GM13977 (cell line): ENCODE data around the gene ARID5B.

Experiments
- DNase-seq: peaks from one replicate; pipeline ENCODE4 v3.0.0; 2012; ENCODE audit warnings: low spot score
- CTCF ChIP-seq: IDR thresholded peaks from 2 replicates; pipeline ENCODE4 v1.5.1; 2012; ENCODE audit warnings: mild to moderate bottlenecking, control low read depth; ENCODE audit not compliant: insufficient read depth; ENCODE audit errors: extremely low read depth, missing control alignments
- in situ Hi-C: fragments of 300-500 bp; cut with MboI; formaldehyde crosslinking; loops from one replicate; pipeline ENCODE4 v1.12.0; 2022; ENCODE audit warnings: low sequenced_read_pairs, low pct_unique_long_range_greater_than_20kb, mixed read lengths, inconsistent platforms; ENCODE audit not compliant: unreplicated experiment

ARID5B gene

DNA sequence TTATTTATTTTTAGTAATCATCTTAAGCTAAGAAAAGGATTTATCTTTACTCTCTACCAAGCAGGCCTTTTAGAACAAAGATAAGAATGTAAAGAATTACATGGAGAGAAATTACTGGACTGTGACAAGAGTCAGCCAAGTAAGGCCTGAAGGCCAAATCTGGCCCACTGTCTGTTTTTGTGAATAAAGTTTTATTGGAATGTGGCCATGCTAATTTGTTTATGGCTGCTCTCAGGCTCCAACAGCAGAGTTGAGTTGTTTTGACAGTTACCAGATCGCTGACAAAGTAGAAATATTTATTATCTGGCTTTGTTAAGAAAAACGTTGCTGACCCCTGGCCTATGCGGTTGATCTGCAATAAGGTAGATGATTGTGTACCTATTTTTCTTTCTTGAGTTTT is 6.1 kb downstream of the ARID5B start:
- in situ Hi-C loops: loop anchor here (10.0 to 25.0 kb wide), 2 partner anchors 107 to 330 kb away; no protein-coding TSS in a partner anchor
- TF ChIP-seq CTCF: no peak
- no peak for DNase-seq

DNA sequence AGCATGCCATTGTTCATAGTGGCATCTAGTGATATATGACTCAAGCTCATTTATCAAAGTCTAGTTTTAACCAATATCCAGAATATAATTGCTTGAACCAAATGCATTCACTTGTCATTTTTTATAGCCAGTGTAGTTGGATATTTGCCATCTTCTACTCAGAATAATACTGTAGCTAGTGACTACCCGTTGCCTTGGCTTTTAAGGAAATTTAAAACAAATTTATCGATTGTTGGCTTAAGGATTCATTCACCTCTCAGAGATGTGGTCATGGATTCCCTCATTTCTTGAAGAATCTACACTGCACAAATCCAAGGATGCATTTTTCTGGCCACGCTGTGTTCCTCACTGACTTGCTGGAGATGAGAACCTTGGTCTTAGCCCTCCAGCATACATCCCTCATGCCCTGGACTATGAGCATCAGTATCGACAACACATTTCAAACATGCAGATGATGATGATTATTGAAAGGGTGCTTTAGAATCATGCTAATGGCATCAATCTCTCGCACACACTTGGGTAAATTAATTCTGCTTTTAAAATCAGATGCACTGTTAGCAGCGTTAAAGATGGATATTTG is 8.8 kb downstream of the ARID5B start:
- no peak for TF ChIP-seq CTCF
- DNase-seq: no peak
- in situ Hi-C loops: loop anchor here (25.0 kb wide), 1 partner anchor 327 kb away; no protein-coding TSS in a partner anchor

DNA sequence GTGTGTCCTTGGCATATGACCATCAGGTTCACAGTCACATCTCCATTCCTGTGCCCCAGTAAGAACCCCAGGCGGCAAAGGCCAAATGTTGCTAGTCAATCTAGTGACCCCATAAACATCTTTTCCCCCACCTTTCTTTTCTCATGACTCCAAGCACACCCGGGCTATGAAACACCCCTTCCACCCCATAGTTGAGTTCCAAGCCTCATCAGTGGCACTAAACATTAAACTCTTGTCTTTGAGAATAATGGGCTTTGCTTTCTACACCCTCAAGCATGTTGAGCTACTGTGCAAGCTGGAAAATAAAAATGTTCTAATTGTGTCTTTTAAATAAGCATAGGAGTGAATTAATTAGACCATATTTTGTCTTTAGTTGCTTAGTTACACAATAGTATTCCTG is 9.4 kb downstream of the ARID5B start:
- TF ChIP-seq CTCF: no peak
- no peak for DNase-seq
- in situ Hi-C loops: loop anchor here (25.0 kb wide), 1 partner anchor 326 kb away; no protein-coding TSS in a partner anchor

DNA sequence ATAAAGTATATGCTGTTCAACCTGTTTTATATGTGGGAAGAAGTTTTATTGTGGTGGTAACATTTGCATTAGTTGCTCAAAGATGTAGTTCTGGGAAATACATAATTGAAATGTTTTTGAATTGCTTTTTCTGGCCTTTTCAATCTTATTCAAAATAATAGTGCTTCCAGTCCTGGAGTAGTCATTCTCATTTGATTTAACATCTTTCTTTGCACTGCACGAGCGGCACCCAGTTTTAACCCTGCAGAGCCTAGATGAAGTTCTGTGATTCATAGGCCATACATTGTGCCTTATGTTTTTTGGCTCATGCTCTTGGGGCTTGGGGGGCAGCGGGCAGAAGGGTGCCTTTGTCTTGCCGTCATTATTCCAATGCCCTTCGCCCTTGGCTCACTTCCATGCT is 9.9 kb downstream of the ARID5B start:
- in situ Hi-C loops: loop anchor here (25.0 kb wide), 1 partner anchor 326 kb away; no protein-coding TSS in a partner anchor
- no peak for DNase-seq
- TF ChIP-seq CTCF: no peak

GRCh38 chr10:61912981-61913380 is 11.5 kb downstream of the ARID5B start:
- TF ChIP-seq CTCF: no peak
- in situ Hi-C loops: loop anchor here (25.0 kb wide), 1 partner anchor 324 kb away; no protein-coding TSS in a partner anchor
- no peak for DNase-seq

GRCh38 chr10:61918140-61918539 is 16.6 kb downstream of the ARID5B start:
- in situ Hi-C loops: loop anchor here (25.0 kb wide), 1 partner anchor 319 kb away; no protein-coding TSS in a partner anchor
- DNase-seq: no peak
- no peak for TF ChIP-seq CTCF
